ENCODE results near the gene CAMTA1.

DNA sequence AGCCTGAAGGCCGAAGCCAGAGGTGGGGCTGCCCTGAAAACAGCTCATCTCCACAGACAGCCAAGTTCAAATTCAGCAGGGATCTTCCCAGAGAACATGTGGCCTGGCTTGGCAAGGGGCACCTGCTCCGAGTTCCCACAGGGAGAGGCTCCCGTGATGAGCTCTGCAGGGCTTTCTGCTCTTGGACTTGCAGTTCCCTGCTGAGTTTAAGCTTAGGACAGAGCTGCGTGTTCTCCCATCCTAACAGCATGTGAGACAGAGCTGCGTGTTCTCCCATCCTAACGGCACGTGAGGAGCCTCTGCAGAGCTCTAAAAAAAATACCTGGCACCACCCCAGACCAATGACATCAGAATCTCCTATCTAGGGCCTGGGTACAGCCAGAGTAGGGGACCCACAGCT, 872.8 kb downstream of the CAMTA1 start:
- TF ChIP-seq, protein P1, sequence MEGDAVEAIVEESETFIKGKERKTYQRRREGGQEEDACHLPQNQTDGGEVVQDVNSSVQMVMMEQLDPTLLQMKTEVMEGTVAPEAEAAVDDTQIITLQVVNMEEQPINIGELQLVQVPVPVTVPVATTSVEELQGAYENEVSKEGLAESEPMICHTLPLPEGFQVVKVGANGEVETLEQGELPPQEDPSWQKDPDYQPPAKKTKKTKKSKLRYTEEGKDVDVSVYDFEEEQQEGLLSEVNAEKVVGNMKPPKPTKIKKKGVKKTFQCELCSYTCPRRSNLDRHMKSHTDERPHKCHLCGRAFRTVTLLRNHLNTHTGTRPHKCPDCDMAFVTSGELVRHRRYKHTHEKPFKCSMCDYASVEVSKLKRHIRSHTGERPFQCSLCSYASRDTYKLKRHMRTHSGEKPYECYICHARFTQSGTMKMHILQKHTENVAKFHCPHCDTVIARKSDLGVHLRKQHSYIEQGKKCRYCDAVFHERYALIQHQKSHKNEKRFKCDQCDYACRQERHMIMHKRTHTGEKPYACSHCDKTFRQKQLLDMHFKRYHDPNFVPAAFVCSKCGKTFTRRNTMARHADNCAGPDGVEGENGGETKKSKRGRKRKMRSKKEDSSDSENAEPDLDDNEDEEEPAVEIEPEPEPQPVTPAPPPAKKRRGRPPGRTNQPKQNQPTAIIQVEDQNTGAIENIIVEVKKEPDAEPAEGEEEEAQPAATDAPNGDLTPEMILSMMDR (IDR thresholded peaks at IDR 0.05), result no peak
- TF ChIP-seq POLR2A (IDR thresholded peaks at IDR 0.05) (no peak), POLR2AphosphoS5 (IDR thresholded peaks at IDR 0.05; ENCODE audit: insufficient read depth in 1 of 2, low read depth in 1 of 2) (no peak)
